ENCODE data around the gene CNDP2.
A peak's percentile ranks its signal among the peaks of the same experiment; 100 is the strongest.
"Not testable (repeated sequence)": the region's sequence is repeated elsewhere in the genome, so short reads cannot be mapped to it uniquely, and the experiment has no call there.

CNDP2 gene

GRCh38 chr18:74539289-74539688, 43.1 kb downstream of the CNDP2 start:
- DNase-seq (ENCODE audit: low read depth): no peak

GRCh38 chr18:74540652-74541421, 44.7 kb downstream of the CNDP2 start:
- DNase-seq (ENCODE audit: low read depth): no peak

GRCh38 chr18:74541703-74542555, 45.8 kb downstream of the CNDP2 start:
- DNase-seq (ENCODE audit: low read depth): no peak

- no peak for DNase-seq (ENCODE audit: low read depth)
Measured at GRCh38 chr18:74544898-74545297, 48.7 kb downstream of the CNDP2 start.

GRCh38 chr18:74546007-74546406, 49.8 kb downstream of the CNDP2 start:
- no peak for DNase-seq (ENCODE audit: low read depth)

GRCh38 chr18:74546751-74547530, 50.8 kb downstream of the CNDP2 start:
- no peak for DNase-seq (ENCODE audit: low read depth)

- no peak for DNase-seq (ENCODE audit: low read depth)
Measured at GRCh38 chr18:74547860-74548259, 51.7 kb downstream of the CNDP2 start.

GRCh38 chr18:74549591-74550104, 53.5 kb downstream of the CNDP2 start:
- no peak for DNase-seq (ENCODE audit: low read depth)

- DNase-seq (ENCODE audit: low read depth): no peak
Measured at GRCh38 chr18:74550886-74551285, 54.7 kb downstream of the CNDP2 start.

GRCh38 chr18:74551452-74551851, 55.3 kb downstream of the CNDP2 start:
- DNase-seq (ENCODE audit: low read depth): no peak

GRCh38 chr18:74551936-74552555, 55.9 kb downstream of the CNDP2 start:
- DNase-seq (ENCODE audit: low read depth): peak; percentile 70

GRCh38 chr18:74556126-74556525, 60.0 kb downstream of the CNDP2 start:
- DNase-seq (ENCODE audit: low read depth): no peak

GRCh38 chr18:74558096-74558495, 61.9 kb downstream of the CNDP2 start:
- no peak for DNase-seq (ENCODE audit: low read depth)

GRCh38 chr18:74562131-74562730, 66.1 kb downstream of the CNDP2 start:
- no peak for DNase-seq (ENCODE audit: low read depth)

GRCh38 chr18:74562775-74563174, 66.6 kb downstream of the CNDP2 start:
- DNase-seq (ENCODE audit: low read depth): no peak

- DNase-seq (ENCODE audit: low read depth): no peak
Measured at GRCh38 chr18:74563999-74564398, 67.8 kb downstream of the CNDP2 start.

GRCh38 chr18:74565164-74565563, 69.0 kb downstream of the CNDP2 start:
- DNase-seq (ENCODE audit: low read depth): not testable (repeated sequence)

- not testable (repeated sequence) for DNase-seq (ENCODE audit: low read depth)
Measured at GRCh38 chr18:74565993-74566392, 69.8 kb downstream of the CNDP2 start.

GRCh38 chr18:74567822-74568221, 71.7 kb downstream of the CNDP2 start:
- DNase-seq (ENCODE audit: low read depth): no peak

- no peak for DNase-seq (ENCODE audit: low read depth)
Measured at GRCh38 chr18:74569401-74569800, 73.2 kb downstream of the CNDP2 start.

GRCh38 chr18:74570266-74570665, 74.1 kb downstream of the CNDP2 start:
- DNase-seq (ENCODE audit: low read depth): no peak
